CD4-positive, alpha-beta T cell (primary cell): ENCODE data around the gene HLA-DOA. TPM values are rescaled to one million over a fixed set of nuclear protein-coding genes. Genes with fewer than 3 reads are reported as not detected.

ENCODE experiments used
- ATAC-seq: fragments of 200-7000 bp; cut with Tn5 transposase; one replicate; pipeline ENCODE4 v1.10.0; 2022; ENCODE audit warnings: mild to moderate bottlenecking; ENCODE audit not compliant: poor library complexity
- CTCF ChIA-PET: fragments of 350-600 bp; sonication (Branson Sonifier 250); formaldehyde crosslinking; loops from one replicate; lab custom pipeline; 2021; ENCODE audit warnings: antibody characterized with exemption, inconsistent platforms; lab: Charles Lee
- POLR2A ChIA-PET: fragments of 350-600 bp; sonication (Branson Sonifier 250); formaldehyde crosslinking; loops from one replicate; lab custom pipeline; 2021; ENCODE audit warnings: antibody characterized with exemption, inconsistent platforms; lab: Charles Lee
- DNase-seq, 14 experiments: peaks; one replicate each; pipeline ENCODE4 v3.0.0-alpha.2; 2013 to 2020; ENCODE audit warnings: mixed read lengths in 2 of 14
- H3K27ac ChIP-seq, 2 donors: one replicate each; pipeline versions ENCODE4 v1.5.1 to v1.7.0; 2013; ENCODE audit warnings: low read length in 2 of 2, low read depth in 1 of 2, mild to moderate bottlenecking in 1 of 2
- H3K27me3 ChIP-seq, 2 experiments: 1 replicate in 1 of 2; 2 replicates in 1 of 2; pipeline versions ENCODE4 v1.6.1 to v1.7.0; 2013; ENCODE audit warnings: low read length in 2 of 2, control low read depth in 1 of 2, mild to moderate bottlenecking in 1 of 2, moderate library complexity in 1 of 2; ENCODE audit not compliant: insufficient read depth in 2 of 2, control insufficient read depth in 1 of 2
- H3K36me3 ChIP-seq: one replicate; pipeline ENCODE4 v1.6.1; 2013; ENCODE audit warnings: low read length, control low read depth; ENCODE audit not compliant: insufficient read depth
- H3K4me1 ChIP-seq: one replicate; pipeline ENCODE4 v1.6.1; 2013; ENCODE audit warnings: low read length, control low read depth; ENCODE audit not compliant: insufficient read depth
- H3K4me3 ChIP-seq: one replicate; pipeline ENCODE4 v1.5.1; 2013; ENCODE audit warnings: mild to moderate bottlenecking, low read length, moderate library complexity
- H3K9me3 ChIP-seq, 2 experiments: 1 replicate in 1 of 2; 2 replicates in 1 of 2; pipeline versions ENCODE4 v1.6.1 to v1.7.0; 2013; ENCODE audit warnings: low read length in 2 of 2, mild to moderate bottlenecking in 2 of 2, control low read depth in 1 of 2, moderate library complexity in 1 of 2; ENCODE audit not compliant: control insufficient read depth in 1 of 2, insufficient read depth in 1 of 2
- H3K27ac Mint-ChIP-seq: one replicate; pipeline ENCODE4 v1.8.0; 2020; ENCODE audit warnings: mixed read lengths
- H3K27me3 Mint-ChIP-seq: one replicate; pipeline ENCODE4 v1.8.0; 2021; ENCODE audit warnings: mixed read lengths
- H3K36me3 Mint-ChIP-seq: one replicate; pipeline ENCODE4 v1.8.0; 2021; ENCODE audit warnings: low read depth, mixed read lengths
- H3K4me1 Mint-ChIP-seq: one replicate; pipeline ENCODE4 v1.8.0; 2021; ENCODE audit warnings: low read depth, mixed read lengths
- H3K4me3 Mint-ChIP-seq: one replicate; pipeline ENCODE4 v1.8.0; 2020; ENCODE audit warnings: mild to moderate bottlenecking, mixed read lengths
- H3K9me3 Mint-ChIP-seq: one replicate; pipeline ENCODE4 v1.8.0; 2020; ENCODE audit warnings: mixed read lengths
- intact Hi-C, 2 experiments: fragments of 100-400 bp; cut with DNase I in 1 of 2; cut with micrococcal nuclease in 1 of 2; formaldehyde crosslinking; loops; one replicate each; pipeline versions ENCODE4 v1.15.1 to v1.9.0; 2023 to 2025; cut with DNase I, micrococcal nuclease
- total RNA-seq, 174 experiments: library from RNA in 2 of 174; stranded (reverse) in 2 of 174; gene quantifications; one replicate each; pipeline ENCODE4 v1.2.3 and lab custom pipeline; 2021 to 2026
- TF ChIP-seq, protein P1 (sequence below): fragments of 200-600 bp; IDR thresholded peaks from one replicate; pipeline ENCODE4 v1.8.0; 2022; ENCODE audit warnings: antibody characterized with exemption, mild to moderate bottlenecking

The HLA-DOA gene
- total RNA-seq, 2 experiments from 2014 or later: 5.9 to 6.1 TPM

DNA sequence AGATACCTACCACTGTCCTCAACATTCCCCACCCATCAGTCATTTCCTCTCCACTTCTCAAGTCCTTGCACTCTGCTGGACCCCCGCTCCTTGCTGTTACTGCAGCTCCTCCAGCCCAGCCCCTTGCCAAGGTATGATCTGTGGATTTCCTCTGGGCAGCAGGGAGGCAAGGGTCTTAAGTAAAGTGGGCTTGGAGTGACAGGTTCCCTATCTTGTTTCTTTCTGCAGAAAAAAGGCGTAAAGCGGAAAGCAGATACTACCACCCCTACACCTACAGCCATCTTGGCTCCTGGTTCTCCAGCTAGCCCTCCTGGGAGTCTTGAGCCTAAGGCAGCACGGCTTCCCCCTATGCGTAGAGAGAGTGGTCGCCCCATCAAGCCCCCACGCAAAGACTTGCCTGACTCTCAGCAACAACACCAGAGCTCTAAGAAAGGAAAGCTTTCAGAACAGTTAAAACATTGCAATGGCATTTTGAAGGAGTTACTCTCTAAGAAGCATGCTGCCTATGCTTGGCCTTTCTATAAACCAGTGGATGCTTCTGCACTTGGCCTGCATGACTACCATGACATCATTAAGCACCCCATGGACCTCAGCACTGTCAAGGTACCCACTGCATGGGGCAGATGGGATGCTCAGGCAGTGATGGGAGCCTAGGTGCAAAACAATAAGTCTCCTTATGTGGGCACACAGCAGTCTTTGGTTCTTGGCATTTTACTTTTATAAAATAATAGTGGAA, 32.9 kb downstream of the HLA-DOA start:
- no peaks in the 10 kb centered on the region for H3K27me3 Mint-ChIP-seq
- no peak for ATAC-seq
- H3K9me3 ChIP-seq: no peaks in the 10 kb centered on the region
- peaks cover 100% of the 10 kb centered on the region for H3K36me3 Mint-ChIP-seq
- H3K36me3 ChIP-seq: peaks cover 93% of the 10 kb centered on the region
- H3K4me3 ChIP-seq: no peak overlapping the region
- H3K27ac ChIP-seq: no peak overlapping the region
- H3K4me1 Mint-ChIP-seq: peaks cover 44% of the 10 kb centered on the region
- TF ChIP-seq, protein P1, sequence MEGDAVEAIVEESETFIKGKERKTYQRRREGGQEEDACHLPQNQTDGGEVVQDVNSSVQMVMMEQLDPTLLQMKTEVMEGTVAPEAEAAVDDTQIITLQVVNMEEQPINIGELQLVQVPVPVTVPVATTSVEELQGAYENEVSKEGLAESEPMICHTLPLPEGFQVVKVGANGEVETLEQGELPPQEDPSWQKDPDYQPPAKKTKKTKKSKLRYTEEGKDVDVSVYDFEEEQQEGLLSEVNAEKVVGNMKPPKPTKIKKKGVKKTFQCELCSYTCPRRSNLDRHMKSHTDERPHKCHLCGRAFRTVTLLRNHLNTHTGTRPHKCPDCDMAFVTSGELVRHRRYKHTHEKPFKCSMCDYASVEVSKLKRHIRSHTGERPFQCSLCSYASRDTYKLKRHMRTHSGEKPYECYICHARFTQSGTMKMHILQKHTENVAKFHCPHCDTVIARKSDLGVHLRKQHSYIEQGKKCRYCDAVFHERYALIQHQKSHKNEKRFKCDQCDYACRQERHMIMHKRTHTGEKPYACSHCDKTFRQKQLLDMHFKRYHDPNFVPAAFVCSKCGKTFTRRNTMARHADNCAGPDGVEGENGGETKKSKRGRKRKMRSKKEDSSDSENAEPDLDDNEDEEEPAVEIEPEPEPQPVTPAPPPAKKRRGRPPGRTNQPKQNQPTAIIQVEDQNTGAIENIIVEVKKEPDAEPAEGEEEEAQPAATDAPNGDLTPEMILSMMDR: no peak
- peaks cover 59% of the 10 kb centered on the region for H3K4me1 ChIP-seq
- intact Hi-C loops: no loop called here
- H3K4me3 Mint-ChIP-seq: peak overlapping the region; percentile 79
- ChIA-PET POLR2A (interaction anchor here (0.6 to 12.1 kb wide), 7 partner anchors 8 to 174 kb away, joined by 3 to 444 read pairs (median 6); partner anchors contain the start of genes BRD2, HLA-DMA, HLA-DMB and PSMB8), CTCF (interaction anchor here (11.8 to 13.1 kb wide), 2 partner anchors 9 to 21 kb away, joined by 108 to 177 read pairs; partner anchors contain the start of gene HLA-DMA)
- DNase-seq: no peak
- H3K27me3 ChIP-seq: no peaks in the 10 kb centered on the region
- peak overlapping the region; percentile 75 for H3K27ac Mint-ChIP-seq
- no peaks in the 10 kb centered on the region for H3K9me3 Mint-ChIP-seq

DNA sequence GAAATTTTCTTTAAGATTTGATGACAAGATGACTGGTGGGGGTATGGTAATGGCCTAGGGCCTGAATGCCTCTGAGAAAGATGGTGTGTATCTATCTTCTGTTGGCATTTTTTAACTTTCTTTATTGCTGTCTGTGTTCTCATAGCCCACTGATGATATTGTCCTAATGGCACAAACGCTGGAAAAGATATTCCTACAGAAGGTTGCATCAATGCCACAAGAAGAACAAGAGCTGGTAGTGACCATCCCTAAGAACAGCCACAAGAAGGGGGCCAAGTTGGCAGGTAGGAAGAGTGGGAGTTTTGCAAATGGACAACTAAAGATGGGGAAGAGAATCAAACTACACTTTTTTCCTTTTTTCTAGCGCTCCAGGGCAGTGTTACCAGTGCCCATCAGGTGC, 33.5 kb downstream of the HLA-DOA start:
- Mint-ChIP-seq H3K27ac (peak overlapping the region; percentile 75), H3K27me3 (no peaks in the 10 kb centered on the region), H3K9me3 (no peaks in the 10 kb centered on the region), H3K36me3 (peaks cover 100% of the 10 kb centered on the region), H3K4me3 (peak overlapping the region; percentile 79), H3K4me1 (peaks cover 49% of the 10 kb centered on the region)
- ATAC-seq (no peak), DNase-seq (no peak)
- intact Hi-C loops: no loop called here
- no peaks in the 10 kb centered on the region for H3K27me3 ChIP-seq
- CTCF ChIA-PET: interaction anchor here (0.6 to 13.1 kb wide), 4 partner anchors 9 to 1835 kb away, joined by 3 to 177 read pairs (median 56); partner anchors contain the start of gene HLA-DMA
- TF ChIP-seq, protein P1: no peak
- peaks cover 87% of the 10 kb centered on the region for H3K36me3 ChIP-seq
- H3K9me3 ChIP-seq: no peaks in the 10 kb centered on the region
- H3K27ac ChIP-seq: no peak overlapping the region
- peaks cover 61% of the 10 kb centered on the region for H3K4me1 ChIP-seq
- POLR2A ChIA-PET: interaction anchor here (0.6 to 12.1 kb wide), 5 partner anchors 9 to 174 kb away, joined by 3 to 444 read pairs (median 6); partner anchors contain the start of genes HLA-DMB, PSMB8 and TAP2
- H3K4me3 ChIP-seq: no peak overlapping the region

DNA sequence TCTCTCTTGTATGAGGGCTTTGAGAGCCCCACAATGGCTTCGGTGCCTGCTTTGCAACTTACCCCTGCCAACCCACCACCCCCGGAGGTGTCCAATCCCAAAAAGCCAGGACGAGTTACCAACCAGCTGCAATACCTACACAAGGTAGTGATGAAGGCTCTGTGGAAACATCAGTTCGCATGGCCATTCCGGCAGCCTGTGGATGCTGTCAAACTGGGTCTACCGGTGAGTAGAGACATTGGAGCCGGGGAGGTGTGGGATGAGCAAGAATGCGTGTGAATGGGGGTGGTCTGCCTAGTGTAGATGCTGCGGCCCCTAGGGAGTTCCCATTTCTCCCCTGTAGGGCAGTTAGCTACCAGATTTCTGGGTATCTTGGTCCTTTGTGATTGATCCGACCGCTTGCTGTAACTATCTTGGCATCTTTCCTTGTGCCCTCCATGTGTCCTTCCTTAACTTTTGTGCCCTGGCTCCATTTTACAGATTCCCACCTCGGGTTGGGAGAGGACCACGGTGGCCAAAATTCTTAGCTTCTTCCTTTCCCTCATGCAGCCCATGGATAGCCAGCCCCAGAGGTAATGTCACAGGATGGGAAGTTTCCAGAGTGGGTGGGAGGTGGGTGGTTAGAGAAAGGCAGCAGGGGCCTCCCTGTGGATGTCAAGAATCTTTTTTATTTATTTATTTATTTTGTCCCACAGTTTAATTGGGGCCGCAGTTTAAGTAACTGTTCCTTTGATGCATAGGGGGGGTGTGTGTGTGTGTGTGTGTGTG, 34.7 kb downstream of the HLA-DOA start:
- Histone ChIP-seq H3K27ac (peak overlapping the region; percentile 25 to 63), H3K27me3 (no peaks in the 10 kb centered on the region), H3K36me3 (peaks cover 75% of the 10 kb centered on the region), H3K4me3 (peak overlapping the region; percentile 97), H3K4me1 (peaks cover 60% of the 10 kb centered on the region), H3K9me3 (no peaks in the 10 kb centered on the region)
- peak overlapping the region; percentile 100 for H3K27ac Mint-ChIP-seq
- ChIA-PET POLR2A (interaction anchor here (0.5 to 12.1 kb wide), 12 partner anchors 9 to 421 kb away, joined by 3 to 444 read pairs (median 103); partner anchors contain the start of genes HLA-DMA, HLA-DMB, PSMB8 and PSMB9), CTCF (interaction anchor here (1.0 to 13.1 kb wide), 6 partner anchors 10 to 136 kb away, joined by 3 to 177 read pairs (median 6); partner anchors contain the start of genes HLA-DMA and TAP2)
- intact Hi-C loops: loop anchor here in 1 of 2 experiments (5.0 kb wide), 1 partner anchor 1263 kb away; the partner anchor contains the start of gene HMGA1
- peaks cover 98% of the 10 kb centered on the region for H3K36me3 Mint-ChIP-seq
- H3K4me1 Mint-ChIP-seq: peaks cover 49% of the 10 kb centered on the region
- no peaks in the 10 kb centered on the region for H3K9me3 Mint-ChIP-seq
- ATAC-seq: no peak
- peak overlapping the region; percentile 98 for H3K4me3 Mint-ChIP-seq
- TF ChIP-seq, protein P1: no peak
- peak in 1 of 14 experiments; percentile 12 for DNase-seq
- no peaks in the 10 kb centered on the region for H3K27me3 Mint-ChIP-seq
